ENCODE data around the gene SPAG4. TPM values are rescaled to one million over a fixed set of nuclear protein-coding genes. Genes with fewer than 3 reads are reported as not detected.

Gene SPAG4
- total RNA-seq, 1 donor from 2014 or later: 13.7 TPM

GRCh38 chr20:35599776-35600120 is 15.9 kb upstream of the SPAG4 start:
- no peak for DNase-seq (ENCODE audit: low read depth, low spot score)

- no peak for DNase-seq (ENCODE audit: low read depth, low spot score)
These were observed 15.2 kb upstream of the SPAG4 start for GRCh38 chr20:35600176-35600992.

GRCh38 chr20:35600993-35601973 is 14.3 kb upstream of the SPAG4 start:
- no peak for DNase-seq (ENCODE audit: low read depth, low spot score)

GRCh38 chr20:35601990-35602389 is 13.6 kb upstream of the SPAG4 start:
- DNase-seq (ENCODE audit: low read depth, low spot score): no peak

GRCh38 chr20:35602851-35603495 is 12.7 kb upstream of the SPAG4 start:
- DNase-seq (ENCODE audit: low read depth, low spot score): no peak

- no peak for DNase-seq (ENCODE audit: low read depth, low spot score)
These were observed 11.8 kb upstream of the SPAG4 start for GRCh38 chr20:35603695-35604448.

- DNase-seq (ENCODE audit: low read depth, low spot score): no peak
These were observed 11.2 kb upstream of the SPAG4 start for GRCh38 chr20:35604449-35604747.

GRCh38 chr20:35606127-35606526 is 9.5 kb upstream of the SPAG4 start:
- no peak for DNase-seq (ENCODE audit: low read depth, low spot score)

- DNase-seq (ENCODE audit: low read depth, low spot score): no peak
These were observed 8.5 kb upstream of the SPAG4 start for GRCh38 chr20:35607003-35607735.

- DNase-seq (ENCODE audit: low read depth, low spot score): no peak
These were observed 4.7 kb upstream of the SPAG4 start for GRCh38 chr20:35610833-35611427.

- no peak for DNase-seq (ENCODE audit: low read depth, low spot score)
These were observed 4.1 kb upstream of the SPAG4 start for GRCh38 chr20:35611482-35611881.

GRCh38 chr20:35616465-35617396 is 1.1 kb downstream of the SPAG4 start:
- DNase-seq (ENCODE audit: low read depth, low spot score): peak; percentile 99

- no peak for DNase-seq (ENCODE audit: low read depth, low spot score)
These were observed 2.0 kb downstream of the SPAG4 start for GRCh38 chr20:35617397-35618262.

- no peak for DNase-seq (ENCODE audit: low read depth, low spot score)
These were observed 2.9 kb downstream of the SPAG4 start for GRCh38 chr20:35618263-35619131.

GRCh38 chr20:35619196-35620095 is 3.8 kb downstream of the SPAG4 start:
- DNase-seq (ENCODE audit: low read depth, low spot score): peak; percentile 44
